ENCODE results near the gene ABHD16B.

The ABHD16B gene

DNA sequence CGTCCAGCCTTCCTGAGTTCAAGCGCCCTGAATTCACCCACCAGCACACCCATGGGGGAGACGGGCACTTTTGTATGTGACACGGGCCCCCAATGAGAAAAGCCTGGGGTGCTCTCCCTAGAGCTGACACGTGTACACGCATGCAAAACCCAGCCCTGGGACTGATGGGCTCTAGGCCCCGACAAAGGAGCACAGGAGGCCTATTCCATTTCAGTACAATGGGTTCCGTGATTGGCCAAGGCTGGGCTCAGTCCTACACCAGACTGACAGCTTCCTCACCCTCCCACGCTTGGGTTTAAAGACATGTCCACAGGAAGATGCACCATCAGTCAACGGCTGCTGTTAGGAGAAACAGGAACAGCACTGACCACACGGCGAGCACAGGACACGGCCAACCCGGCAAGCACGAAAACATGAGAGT is 39.0 kb upstream of the ABHD16B start:
- no peak for TF ChIP-seq FOXM1 (IDR thresholded peaks at IDR 0.05; ENCODE audit: borderline replicate concordance, low read depth)

GRCh38 chr20:63823691-63824311 is 37.5 kb upstream of the ABHD16B start:
- no peak for TF ChIP-seq ZBTB7A (IDR thresholded peaks at IDR 0.05; ENCODE audit: low read depth)
- TF ChIP-seq TEAD4 (IDR thresholded peaks at IDR 0.05), result no peak
- no peak for TF ChIP-seq USF1 (IDR thresholded peaks at IDR 0.05)

- TF ChIP-seq TEAD4 (IDR thresholded peaks at IDR 0.05) (no peak), REST (IDR thresholded peaks at IDR 0.05; ENCODE audit: low read depth) (no peak), ZBTB7A (IDR thresholded peaks at IDR 0.05; ENCODE audit: low read depth) (no peak), TAF1 (IDR thresholded peaks at IDR 0.05; ENCODE audit: low read depth) (no peak), EGR1 (IDR thresholded peaks at IDR 0.05) (no peak), EP300 (IDR thresholded peaks at IDR 0.05; ENCODE audit: borderline replicate concordance) (no peak), CEBPB (IDR thresholded peaks at IDR 0.05) (no peak), RAD21 (IDR thresholded peaks at IDR 0.05; ENCODE audit: low read depth) (no peak), YY1 (IDR thresholded peaks at IDR 0.05; ENCODE audit: low read depth) (no peak), TCF12 (IDR thresholded peaks at IDR 0.05; ENCODE audit: low read depth) (no peak), FOXM1 (IDR thresholded peaks at IDR 0.05; ENCODE audit: borderline replicate concordance, low read depth) (no peak), USF1 (IDR thresholded peaks at IDR 0.05) (no peak)
Measured at GRCh38 chr20:63825331-63826118, 35.8 kb upstream of the ABHD16B start.

DNA sequence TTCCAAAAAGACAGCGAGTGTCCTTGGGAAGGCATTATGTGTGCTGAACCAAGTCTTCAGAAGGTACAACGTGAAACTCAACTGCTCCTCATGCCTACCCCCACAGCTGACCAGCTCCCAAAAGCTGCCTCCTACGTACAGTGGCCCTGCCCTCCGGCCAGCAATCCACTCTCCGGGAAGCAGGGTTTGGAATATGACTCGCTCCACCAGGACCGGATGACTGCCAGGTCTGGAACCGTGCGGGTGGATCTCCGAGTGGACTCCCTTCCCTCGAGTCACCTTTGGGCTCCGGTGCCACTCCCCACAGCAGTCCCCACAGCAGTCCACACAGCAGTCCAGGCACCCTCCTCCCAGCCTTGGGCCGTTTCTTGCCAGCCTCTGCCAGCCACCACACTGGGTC is 34.5 kb upstream of the ABHD16B start:
- TF ChIP-seq EP300 (IDR thresholded peaks at IDR 0.05; ENCODE audit: borderline replicate concordance) (no peak), TCF12 (IDR thresholded peaks at IDR 0.05; ENCODE audit: low read depth) (no peak), NFIC (IDR thresholded peaks at IDR 0.05) (no peak), USF1 (IDR thresholded peaks at IDR 0.05) (no peak), CREB1 (IDR thresholded peaks at IDR 0.05; ENCODE audit: low read depth) (no peak), TAF1 (IDR thresholded peaks at IDR 0.05; ENCODE audit: low read depth) (no peak), ZBTB7A (IDR thresholded peaks at IDR 0.05; ENCODE audit: low read depth) (no peak), REST (IDR thresholded peaks at IDR 0.05; ENCODE audit: low read depth) (no peak), EGR1 (IDR thresholded peaks at IDR 0.05) (no peak), CEBPB (IDR thresholded peaks at IDR 0.05) (no peak), YY1 (IDR thresholded peaks at IDR 0.05; ENCODE audit: low read depth) (no peak), RAD21 (IDR thresholded peaks at IDR 0.05; ENCODE audit: low read depth) (no peak), FOXM1 (IDR thresholded peaks at IDR 0.05; ENCODE audit: borderline replicate concordance, low read depth) (no peak), MAX (IDR thresholded peaks at IDR 0.05) (no peak)

DNA sequence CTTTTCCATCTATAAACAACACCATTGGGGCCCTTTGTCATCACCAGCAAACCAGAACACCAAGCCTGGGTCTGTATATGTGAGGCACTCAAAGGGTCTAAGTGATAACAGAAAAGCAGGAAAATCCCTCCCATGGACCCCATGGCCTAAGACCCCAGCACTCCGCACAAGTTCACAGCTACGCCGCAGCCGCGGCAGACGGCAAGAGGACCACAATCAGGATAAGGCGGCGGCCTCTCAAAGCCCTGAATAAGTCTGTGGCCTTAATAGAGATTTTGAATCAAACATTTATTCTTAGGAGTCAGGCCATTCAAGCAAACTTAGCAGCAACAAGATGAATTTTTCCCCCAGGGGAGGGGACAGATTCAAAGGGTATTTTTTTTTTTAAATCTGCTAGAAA is 33.2 kb upstream of the ABHD16B start:
- TF ChIP-seq TCF12 (IDR thresholded peaks at IDR 0.05; ENCODE audit: low read depth) (no peak), EGR1 (IDR thresholded peaks at IDR 0.05) (no peak), MAX (IDR thresholded peaks at IDR 0.05) (no peak), FOXM1 (IDR thresholded peaks at IDR 0.05; ENCODE audit: borderline replicate concordance, low read depth) (no peak), CEBPB (IDR thresholded peaks at IDR 0.05) (no peak), EP300 (IDR thresholded peaks at IDR 0.05; ENCODE audit: borderline replicate concordance) (no peak), CREB1 (IDR thresholded peaks at IDR 0.05; ENCODE audit: low read depth) (no peak), REST (IDR thresholded peaks at IDR 0.05; ENCODE audit: low read depth) (no peak)
